Activated T-cell treated with anti-CD3 and anti-CD28 coated beads for 1 hour (primary cell): ENCODE data around the gene LPP.

ENCODE experiments used
- DNase-seq: peaks from one replicate; pipeline ENCODE4 v3.0.0-alpha.2; 2020; ENCODE audit warnings: low read depth

LPP gene

GRCh38 chr3:188253123-188253793, 99.3 kb downstream of the LPP start:
- DNase-seq, result no peak

GRCh38 chr3:188253800-188254452, 100.0 kb downstream of the LPP start:
- no peak for DNase-seq

GRCh38 chr3:188254520-188255070, 100.6 kb downstream of the LPP start:
- DNase-seq, result no peak

- DNase-seq, result no peak
Measured at GRCh38 chr3:188255190-188255589, 101.2 kb downstream of the LPP start.

GRCh38 chr3:188256758-188257157, 102.8 kb downstream of the LPP start:
- DNase-seq, result no peak

GRCh38 chr3:188257384-188258026, 103.5 kb downstream of the LPP start:
- DNase-seq, result no peak

- no peak for DNase-seq
Measured at GRCh38 chr3:188259191-188259590, 105.2 kb downstream of the LPP start.

- DNase-seq, result no peak
Measured at GRCh38 chr3:188259596-188259995, 105.6 kb downstream of the LPP start.

GRCh38 chr3:188261011-188261410, 107.1 kb downstream of the LPP start:
- no peak for DNase-seq

GRCh38 chr3:188262488-188262887, 108.5 kb downstream of the LPP start:
- no peak for DNase-seq

- DNase-seq, result no peak
Measured at GRCh38 chr3:188262913-188263683, 109.1 kb downstream of the LPP start.

GRCh38 chr3:188264226-188265207, 110.6 kb downstream of the LPP start:
- DNase-seq, result no peak

GRCh38 chr3:188266562-188267274, 112.8 kb downstream of the LPP start:
- no peak for DNase-seq

- no peak for DNase-seq
Measured at GRCh38 chr3:188267790-188268335, 113.9 kb downstream of the LPP start.

GRCh38 chr3:188268336-188268735, 114.4 kb downstream of the LPP start:
- no peak for DNase-seq

- DNase-seq, result no peak
Measured at GRCh38 chr3:188269040-188269439, 115.1 kb downstream of the LPP start.

- DNase-seq, result no peak
Measured at GRCh38 chr3:188270423-188270972, 116.5 kb downstream of the LPP start.

- no peak for DNase-seq
Measured at GRCh38 chr3:188271226-188271914, 117.4 kb downstream of the LPP start.
